ENCODE results near the gene NUDT19.
"Not testable (repeated sequence)": the region's sequence is repeated elsewhere in the genome, so short reads cannot be mapped to it uniquely, and the experiment has no call there.

The NUDT19 gene

DNA sequence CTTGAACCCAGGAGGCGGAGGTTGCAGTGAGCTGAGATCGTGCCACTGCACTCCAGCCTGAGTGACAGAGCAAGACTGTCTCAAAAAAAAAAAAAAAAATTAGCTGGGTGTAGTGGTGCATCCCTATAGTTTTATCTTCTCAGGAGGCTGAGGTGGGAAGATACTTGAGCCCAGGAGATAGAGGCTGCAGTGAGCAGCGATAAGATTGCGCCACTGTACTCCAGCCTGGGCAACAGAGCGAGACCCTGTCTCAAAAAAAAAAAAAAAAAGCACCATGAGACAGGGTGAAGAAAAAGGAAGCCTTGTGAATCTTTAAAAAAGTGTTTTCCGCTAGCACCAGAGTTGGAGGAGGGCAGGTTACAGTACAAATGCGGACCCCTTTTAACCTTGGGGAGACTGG lies 24.6 kb downstream of the NUDT19 start:
- not testable (repeated sequence) for DNase-seq (ENCODE audit: low spot score)

DNA sequence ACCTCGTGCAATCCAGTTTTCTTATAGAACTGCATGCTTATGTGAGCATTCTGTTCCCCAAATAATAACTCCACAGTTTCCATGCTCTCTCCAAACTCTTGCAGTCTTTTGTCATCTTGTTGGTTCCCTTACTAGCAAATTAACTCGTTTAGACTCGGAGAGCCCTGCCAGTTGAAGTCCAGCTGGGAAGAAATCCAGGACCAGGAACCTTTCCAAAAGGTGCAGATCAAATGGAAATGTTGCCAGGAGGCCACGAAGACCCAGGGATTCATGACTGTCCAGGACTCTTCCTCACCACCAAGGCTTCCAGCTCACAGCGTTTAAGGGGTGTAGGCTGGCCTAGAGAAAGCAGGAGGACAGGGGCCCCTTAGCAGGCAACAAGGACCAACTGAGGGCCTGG lies 25.9 kb downstream of the NUDT19 start:
- no peak for DNase-seq (ENCODE audit: low spot score)

DNA sequence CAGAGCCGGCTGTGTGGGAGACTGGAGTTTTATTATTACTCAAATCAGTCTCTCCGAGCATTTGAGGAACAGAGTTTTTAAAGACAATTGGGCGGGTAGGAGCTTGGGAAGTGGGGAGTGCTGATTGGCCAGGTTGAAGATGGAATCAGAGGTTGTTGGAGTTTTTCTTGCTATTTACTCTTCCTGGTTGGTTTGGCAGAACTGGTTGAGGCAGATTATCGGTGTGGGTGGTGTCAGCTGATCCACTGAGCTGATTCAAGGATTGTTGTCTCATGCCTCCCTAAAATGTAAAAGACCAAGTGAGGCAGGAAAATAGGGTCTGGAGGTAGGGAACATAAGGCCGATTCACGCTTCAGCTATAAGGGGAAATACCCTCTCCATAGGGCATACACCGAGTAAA lies 26.7 kb downstream of the NUDT19 start:
- no peak for DNase-seq (ENCODE audit: low spot score)

DNA sequence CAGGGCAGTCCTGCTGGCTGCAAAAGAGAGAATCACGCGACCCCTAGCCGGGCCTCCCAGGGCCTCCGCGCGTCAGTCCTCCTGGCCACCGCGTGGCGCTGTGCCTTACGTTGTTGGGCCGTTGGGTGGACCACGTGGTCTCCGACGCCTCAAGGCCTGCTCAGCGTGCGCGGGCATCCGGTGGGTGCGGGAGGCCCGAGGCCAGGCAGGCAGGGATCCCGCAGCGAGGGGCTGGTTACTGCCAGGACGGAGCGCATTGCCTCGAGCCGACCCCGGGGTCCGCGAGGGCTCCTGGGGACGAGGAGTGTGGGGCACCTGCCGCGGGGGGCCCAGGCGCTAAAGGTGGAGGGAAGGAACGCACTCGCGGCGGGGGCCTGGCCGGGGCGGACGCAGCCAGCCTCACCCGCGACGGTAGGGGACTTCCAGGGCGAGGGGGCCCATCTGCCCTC lies 28.0 kb downstream of the NUDT19 start, which contains the start of gene TDRD12:
Gene TDRD12 (plus strand): TSS at position 157 of the 449 bp plus-strand sequence. CDS start 306 bp downstream, outside the sequence.
- no peak for DNase-seq (ENCODE audit: low spot score)

DNA sequence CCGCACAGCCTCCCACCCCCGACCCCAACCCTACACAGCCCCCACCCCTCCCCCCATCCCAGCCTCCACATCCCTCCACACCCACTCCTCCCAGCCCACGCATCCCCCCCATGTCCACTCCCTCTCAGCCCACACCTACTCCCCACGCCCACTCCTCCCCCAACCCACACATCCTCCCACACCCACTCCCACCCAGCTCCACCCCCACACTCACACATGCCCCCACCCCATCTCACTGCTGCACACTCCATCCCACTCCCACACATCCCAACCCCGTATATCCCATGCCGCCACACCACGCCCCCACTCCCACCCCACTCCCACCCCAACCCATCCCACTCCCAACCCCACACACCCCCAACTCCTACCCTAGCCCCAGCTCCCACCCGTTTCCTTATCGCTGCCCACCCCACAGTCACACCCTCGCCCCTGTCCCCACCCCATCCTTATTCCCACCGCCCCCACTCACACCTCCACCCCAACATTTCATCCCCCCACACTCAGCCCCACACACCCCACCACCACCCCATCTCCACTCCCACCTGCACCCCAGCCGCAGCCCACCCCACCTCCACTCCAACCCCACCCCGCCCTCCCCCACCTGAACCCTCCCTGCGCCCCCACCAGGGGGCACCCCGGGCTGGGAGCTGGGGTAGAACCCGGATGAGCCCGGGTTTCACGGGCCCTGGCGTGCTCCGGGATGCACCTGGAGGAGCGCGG lies 28.8 kb downstream of the NUDT19 start:
- no peak for DNase-seq (ENCODE audit: low spot score)

DNA sequence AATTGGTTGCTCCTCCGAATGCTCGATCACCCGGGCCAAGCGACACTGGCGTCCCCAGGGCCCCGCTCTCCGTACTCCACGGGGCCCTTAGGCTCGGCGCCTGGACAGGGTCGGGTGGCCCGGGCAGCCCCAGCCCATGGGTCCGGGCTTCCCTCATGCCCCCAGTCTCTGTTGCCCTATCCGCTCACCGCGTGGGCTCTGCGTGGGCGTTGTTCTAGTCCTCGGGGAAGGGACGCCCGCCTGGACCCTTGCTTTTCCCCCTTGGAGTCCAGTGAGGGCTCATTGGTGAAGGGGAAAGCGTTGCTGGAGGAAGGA lies 29.3 kb downstream of the NUDT19 start:
- no peak for DNase-seq (ENCODE audit: low spot score)

DNA sequence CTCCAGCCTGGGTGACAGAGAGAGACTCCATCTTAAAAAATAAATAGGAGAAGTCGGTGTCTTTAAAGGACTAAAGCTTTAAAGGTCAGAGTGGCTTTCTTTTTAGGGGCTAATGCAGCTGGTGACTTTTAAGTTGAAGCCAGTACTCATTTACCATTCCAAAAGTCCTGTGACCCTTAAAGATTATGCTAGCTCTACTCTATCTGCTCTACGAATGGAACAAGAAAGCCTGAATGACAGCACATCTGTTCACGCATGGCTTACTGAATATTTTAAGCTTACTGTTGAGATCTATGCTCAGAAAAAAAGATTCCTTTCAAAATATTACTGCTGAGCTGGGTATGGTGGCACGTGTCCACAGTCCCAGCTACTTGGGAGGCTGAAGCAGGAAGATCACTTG lies 44.3 kb downstream of the NUDT19 start:
- no peak for DNase-seq (ENCODE audit: low spot score)

DNA sequence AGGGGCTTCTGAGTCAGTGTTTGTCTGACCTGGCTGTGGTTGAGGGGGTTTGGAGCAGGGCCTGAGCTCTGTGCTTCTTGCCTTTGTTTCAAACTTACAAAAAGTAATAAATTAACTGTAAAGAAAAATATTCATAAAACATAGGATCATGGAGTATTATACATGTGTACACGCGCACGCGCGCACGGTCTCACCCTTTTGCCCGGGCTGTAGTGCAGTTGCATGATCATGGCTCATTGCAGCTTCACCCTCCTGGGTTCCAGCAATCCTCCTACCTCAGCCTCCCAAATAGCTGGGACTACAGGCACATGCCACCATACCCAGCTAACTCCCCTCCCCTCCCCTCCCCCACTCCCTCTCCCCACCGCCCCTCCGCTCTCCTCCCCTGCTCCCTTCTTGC lies 51.4 kb downstream of the NUDT19 start:
- DNase-seq (ENCODE audit: low spot score): no peak

DNA sequence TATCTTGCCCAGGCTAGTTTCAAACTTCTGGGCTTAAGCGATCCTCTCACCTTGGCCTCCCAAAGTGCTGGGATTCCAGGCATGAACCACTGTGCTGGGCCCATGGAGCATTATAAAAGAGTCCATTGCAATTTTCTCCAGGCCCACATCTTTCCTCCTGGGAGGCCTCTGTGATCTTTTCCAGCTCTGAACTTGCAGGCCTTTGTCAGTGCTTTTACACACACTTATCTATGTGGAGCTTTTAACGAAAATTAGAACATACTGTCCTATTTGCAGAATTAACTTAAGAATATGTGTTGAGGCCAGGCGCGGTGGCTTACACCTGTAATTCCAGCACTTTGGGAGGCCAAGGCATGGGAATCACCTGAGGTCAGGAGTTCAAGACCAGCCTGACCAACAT lies 51.8 kb downstream of the NUDT19 start:
- DNase-seq (ENCODE audit: low spot score): no peak

DNA sequence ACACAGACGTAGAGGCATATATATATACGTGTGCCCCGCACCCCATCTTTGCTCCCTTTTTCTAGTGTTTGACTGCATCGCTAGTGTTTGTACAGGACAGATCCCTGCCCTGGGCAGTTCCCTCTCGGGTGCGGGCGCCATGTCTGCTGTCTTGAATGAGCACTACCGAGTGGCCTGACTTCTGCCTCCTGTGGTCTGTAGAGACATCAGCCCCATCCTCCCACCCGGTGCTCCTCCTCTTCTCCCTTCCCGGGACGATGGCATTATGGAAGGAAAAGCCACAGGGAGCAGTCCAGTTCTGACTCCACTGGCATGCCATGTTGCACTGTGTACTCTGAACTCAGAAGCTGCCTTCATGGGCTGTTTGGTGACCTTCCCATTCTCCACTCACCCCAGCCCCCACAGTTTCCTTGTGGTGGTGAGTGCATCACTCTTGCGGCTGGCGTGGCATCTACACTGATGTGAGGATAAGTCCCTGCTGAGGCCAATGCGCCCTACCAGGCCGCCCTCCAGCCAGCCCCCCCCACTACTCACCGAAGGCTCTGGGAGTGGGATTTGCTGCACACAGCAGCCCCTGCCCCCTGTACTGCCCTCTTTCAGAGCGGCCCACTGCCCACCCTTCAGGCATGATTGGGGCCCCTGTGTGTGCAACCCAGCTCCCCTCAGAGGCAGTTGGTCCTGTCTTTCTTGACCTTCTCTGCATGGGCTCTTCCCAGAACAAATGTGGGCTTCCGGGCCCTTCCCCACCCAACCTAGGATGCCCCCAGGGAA lies 53.1 kb downstream of the NUDT19 start:
- DNase-seq (ENCODE audit: low spot score): no peak

DNA sequence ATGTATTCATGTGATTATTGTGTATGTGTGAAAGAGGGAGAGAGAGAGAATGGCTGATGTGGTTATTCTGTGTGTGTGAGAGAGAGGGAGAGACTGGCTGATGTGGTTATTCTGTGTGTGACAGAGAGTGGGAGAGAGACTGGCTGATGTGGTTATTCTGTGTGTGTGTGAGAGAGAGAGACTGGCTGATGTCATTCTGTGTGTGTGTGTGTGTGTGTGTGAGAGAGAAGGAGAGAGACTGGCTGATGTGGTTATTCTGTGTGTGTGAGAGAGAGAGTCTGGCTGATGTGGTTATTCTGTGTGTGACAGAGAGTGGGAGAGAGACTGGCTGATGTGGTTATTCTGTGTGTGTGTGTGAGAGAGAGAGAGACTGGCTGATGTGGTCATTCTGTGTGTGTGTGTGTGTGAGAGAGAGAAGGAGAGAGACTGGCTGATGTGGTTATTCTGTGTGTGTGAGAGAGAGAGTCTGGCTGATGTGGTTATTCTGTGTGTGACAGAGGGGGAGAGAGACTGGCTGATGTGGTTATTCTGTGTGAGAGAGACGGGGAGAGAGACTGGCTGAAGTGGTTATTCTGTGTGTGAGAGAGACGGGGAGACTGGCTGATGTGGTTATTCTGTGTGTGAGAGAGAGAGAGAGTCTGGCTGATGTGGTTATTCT lies 54.1 kb downstream of the NUDT19 start:
- DNase-seq (ENCODE audit: low spot score): not testable (repeated sequence)

DNA sequence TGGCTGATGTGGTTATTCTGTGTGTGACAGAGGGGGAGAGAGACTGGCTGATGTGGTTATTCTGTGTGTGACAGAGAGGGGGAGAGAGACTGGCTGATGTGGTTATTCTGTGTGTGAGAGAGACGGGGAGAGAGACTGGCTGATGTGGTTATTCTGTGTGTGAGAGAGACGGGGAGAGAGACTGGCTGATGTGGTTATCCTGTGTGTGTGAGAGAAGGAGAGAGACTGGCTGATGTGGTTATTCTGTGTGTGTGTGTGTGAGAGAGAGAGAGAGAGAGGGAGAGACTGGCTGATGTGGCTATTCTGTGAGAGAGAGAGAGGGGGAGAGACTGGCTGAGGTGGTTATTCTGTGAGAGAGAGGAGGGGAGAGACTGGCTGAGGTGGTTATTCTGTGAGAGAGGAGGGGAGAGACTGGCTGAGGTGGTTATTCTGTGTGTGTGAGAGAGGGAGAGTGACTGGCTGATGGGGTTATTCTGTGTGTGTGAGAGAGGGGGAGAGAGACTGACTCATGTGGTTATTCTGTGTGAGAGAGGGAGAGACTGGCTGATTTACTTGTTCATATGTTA lies 55.1 kb downstream of the NUDT19 start:
- not testable (repeated sequence) for DNase-seq (ENCODE audit: low spot score)

DNA sequence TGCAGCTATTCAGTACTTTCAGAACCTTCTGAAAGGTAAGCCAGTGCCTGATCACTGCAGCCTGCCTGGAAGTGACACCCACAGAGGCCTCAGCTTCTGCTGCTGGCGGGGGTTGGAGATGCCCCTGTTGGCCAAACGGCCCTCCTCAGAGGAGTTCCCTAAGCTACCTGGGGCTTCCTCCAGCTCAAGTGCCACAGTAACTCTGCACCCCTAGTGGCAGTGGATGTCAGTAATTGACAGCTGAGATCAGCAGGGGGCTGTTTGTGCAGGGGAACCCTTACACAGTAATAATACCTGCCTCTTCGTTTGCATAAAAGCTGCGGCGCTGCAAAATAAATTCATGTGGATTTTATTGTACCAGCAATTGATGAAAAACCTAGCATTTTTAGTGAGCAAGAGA lies 56.9 kb downstream of the NUDT19 start:
- DNase-seq (ENCODE audit: low spot score): no peak

DNA sequence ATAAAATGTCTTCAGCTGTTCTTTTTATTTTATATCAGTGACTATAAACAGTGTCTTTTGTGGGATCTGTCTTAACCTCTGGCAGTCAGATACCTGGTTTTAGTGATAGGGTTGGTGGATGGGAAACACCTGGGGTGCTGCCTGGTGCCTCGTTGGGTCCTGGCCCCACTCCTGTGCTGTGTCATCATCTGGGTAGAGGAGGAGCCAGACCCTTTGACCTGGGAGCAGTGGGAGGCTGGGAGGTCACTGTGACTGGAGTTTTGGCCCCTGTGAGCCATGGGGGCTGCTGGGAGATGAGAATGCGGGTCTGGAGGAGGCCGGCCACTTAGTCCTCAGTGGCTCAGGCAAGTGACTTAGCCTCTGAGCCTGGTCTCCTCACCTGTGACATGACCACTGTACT lies 57.3 kb downstream of the NUDT19 start:
- no peak for DNase-seq (ENCODE audit: low spot score)

DNA sequence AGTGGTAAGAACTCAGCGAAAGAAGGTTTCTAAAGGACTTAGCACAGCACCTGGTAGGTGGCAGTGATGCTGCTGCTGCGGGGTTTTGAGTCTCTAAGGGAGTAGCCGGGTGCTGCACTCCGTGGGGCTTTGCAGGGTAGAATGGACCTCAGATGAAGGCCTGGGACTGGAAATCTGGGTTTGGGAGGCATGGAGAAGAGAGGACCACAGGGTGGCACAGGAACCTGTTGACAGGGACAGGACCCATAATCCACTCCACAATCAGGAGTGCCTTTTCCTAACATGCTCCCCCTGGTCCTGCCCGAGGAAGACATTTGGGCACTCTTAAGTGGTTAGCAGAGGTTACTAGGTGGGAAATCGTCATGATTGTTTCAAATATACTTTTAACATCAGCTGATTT lies 57.7 kb downstream of the NUDT19 start:
- DNase-seq (ENCODE audit: low spot score): no peak

DNA sequence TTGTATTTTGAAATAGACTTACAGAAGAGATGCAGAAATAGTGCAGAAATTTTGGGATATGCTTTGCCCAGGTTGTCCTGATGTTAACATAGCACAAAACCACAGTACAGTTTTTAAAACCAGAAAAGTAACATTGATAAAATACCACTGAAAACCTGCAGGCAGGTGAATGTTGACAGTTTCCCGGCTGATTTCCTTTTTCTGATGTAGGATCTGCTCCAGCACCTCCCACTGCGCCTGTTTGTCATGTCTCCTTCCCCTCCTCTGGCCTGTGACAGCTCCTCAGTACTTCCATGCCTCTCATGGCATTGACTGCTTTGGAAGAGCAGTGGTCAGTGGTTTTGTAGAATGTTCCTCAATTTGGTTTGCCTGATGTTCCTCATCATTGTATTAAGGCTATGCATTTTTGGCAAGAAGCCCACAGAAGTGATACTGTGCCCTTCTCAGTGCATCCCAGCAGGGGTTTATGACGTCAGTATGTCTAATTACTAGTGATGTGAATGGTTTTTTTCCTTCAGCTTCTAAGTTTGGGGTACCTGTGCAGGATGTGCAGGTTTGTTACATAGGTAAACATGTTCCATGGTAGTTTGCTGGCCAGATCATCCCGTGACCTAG lies 58.9 kb downstream of the NUDT19 start:
- no peak for DNase-seq (ENCODE audit: low spot score)

DNA sequence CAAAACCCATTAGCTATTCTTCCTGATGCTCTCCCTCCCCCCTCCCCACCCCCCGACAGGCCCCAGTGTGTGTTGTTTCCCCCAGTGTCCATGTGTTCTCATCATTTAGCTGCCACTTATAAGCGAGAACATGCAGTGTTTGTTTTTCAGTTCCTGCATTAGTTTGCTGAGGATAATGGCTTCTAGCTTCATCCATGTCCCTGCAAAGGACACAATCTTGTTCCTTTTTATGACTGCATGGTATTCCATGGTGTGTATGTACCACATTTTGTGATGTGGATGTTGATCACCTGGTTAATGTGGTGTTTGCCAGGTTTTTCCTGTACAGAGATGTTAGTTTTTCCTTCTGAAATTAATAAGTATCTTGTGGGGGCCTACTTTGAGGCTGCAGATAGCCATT lies 59.4 kb downstream of the NUDT19 start:
- no peak for DNase-seq (ENCODE audit: low spot score)

DNA sequence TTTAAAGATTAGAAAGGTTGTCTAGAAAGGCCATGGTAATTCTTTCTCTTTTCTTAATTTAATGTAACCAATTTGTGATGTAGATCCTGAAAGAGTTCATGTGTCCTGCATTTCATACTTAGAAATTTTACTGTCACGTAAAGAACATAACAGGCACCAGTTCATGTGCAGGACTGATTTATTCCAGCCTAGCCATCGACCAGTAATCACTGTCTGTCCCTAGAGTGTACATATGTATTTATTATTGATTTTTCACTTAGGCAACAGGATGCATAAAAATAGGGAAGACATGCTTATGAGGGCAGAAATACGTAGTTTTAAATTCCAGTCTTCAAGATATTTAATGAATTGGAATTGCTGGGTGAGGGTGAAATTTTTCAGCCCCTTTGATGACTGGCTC lies 65.6 kb downstream of the NUDT19 start:
- no peak for DNase-seq (ENCODE audit: low spot score)
